Neural progenitor cell (in vitro differentiated cells): Measurements from ENCODE around the gene LRBA. TPM values are rescaled to one million over a fixed set of nuclear protein-coding genes. Genes with fewer than 3 reads are reported as not detected.
"Not testable (repeated sequence)": the region's sequence is repeated elsewhere in the genome, so short reads cannot be mapped to it uniquely, and the experiment has no call there.

Source experiments
- DNase-seq: peaks from one replicate; pipeline ENCODE4 v3.0.0-alpha.2; 2016; ENCODE audit warnings: low spot score
- H2AFZ ChIP-seq: fragments of 200-600 bp; sonication (generic); replicated peaks from 2 replicates; pipeline ENCODE4 v1.6.1; 2016; ENCODE audit warnings: antibody characterized with exemption
- H3F3A ChIP-seq: fragments of 200-600 bp; sonication (generic); 2 replicates; pipeline ENCODE4 v1.6.1; 2016; ENCODE audit warnings: antibody characterized with exemption, low read depth
- H3K27ac ChIP-seq: fragments of 200-600 bp; sonication (generic); 2 replicates; pipeline ENCODE4 v1.5.1; 2016; ENCODE audit warnings: mild to moderate bottlenecking
- H3K27me3 ChIP-seq: fragments of 200-600 bp; sonication (generic); 2 replicates; pipeline ENCODE4 v1.6.1; 2016; ENCODE audit warnings: mild to moderate bottlenecking, moderate library complexity
- H3K36me3 ChIP-seq: fragments of 200-600 bp; sonication (generic); 2 replicates; pipeline ENCODE4 v1.5.1; 2016
- H3K4me1 ChIP-seq: fragments of 200-600 bp; sonication (generic); 2 replicates; pipeline ENCODE4 v1.6.1; 2016; ENCODE audit warnings: mixed run types
- H3K4me2 ChIP-seq: fragments of 200-600 bp; sonication (generic); 2 replicates; pipeline ENCODE4 v1.6.1; 2016
- H3K4me3 ChIP-seq: fragments of 200-600 bp; sonication (generic); 2 replicates; pipeline ENCODE4 v1.5.1; 2016
- H3K79me2 ChIP-seq: fragments of 200-600 bp; sonication (generic); 2 replicates; pipeline ENCODE4 v1.6.1; 2016; ENCODE audit warnings: low read depth
- H3K9ac ChIP-seq: fragments of 200-600 bp; sonication (generic); 2 replicates; pipeline ENCODE4 v1.6.1; 2016
- H3K9me3 ChIP-seq: fragments of 200-600 bp; sonication (generic); 2 replicates; pipeline ENCODE4 v1.5.1; 2016; ENCODE audit warnings: low read depth
- H4K20me1 ChIP-seq: fragments of 200-600 bp; sonication (generic); 2 replicates; pipeline ENCODE4 v1.6.1; 2016; ENCODE audit warnings: low read depth
- H3K27ac Mint-ChIP-seq: 3 replicates; pipeline ENCODE4 v1.8.0; 2021; ENCODE audit warnings: mixed read lengths
- H3K27me3 Mint-ChIP-seq: 2 replicates; pipeline ENCODE4 v1.8.0; 2022; ENCODE audit warnings: low read depth, mild to moderate bottlenecking, inconsistent platforms, moderate library complexity, mixed read lengths; ENCODE audit not compliant: insufficient read depth
- H3K36me3 Mint-ChIP-seq: 3 replicates; pipeline ENCODE4 v1.8.0; 2021; ENCODE audit warnings: mixed read lengths
- H3K4me1 Mint-ChIP-seq: 3 replicates; pipeline ENCODE4 v1.8.0; 2021; ENCODE audit warnings: mixed read lengths
- H3K4me3 Mint-ChIP-seq: 3 replicates; pipeline ENCODE4 v1.8.0; 2021; ENCODE audit warnings: mild to moderate bottlenecking, moderate library complexity, mixed read lengths
- H3K9me3 Mint-ChIP-seq: 3 replicates; pipeline ENCODE4 v1.8.0; 2020; ENCODE audit warnings: mixed read lengths
- CTCF ChIP-seq: fragments of 200-600 bp; sonication (generic); IDR thresholded peaks from 2 replicates; pipeline ENCODE4 v1.5.1; 2017; ENCODE audit warnings: antibody characterized with exemption, mild to moderate bottlenecking
- EZH2 ChIP-seq: fragments of 200-600 bp; sonication (generic); IDR thresholded peaks from 2 replicates; pipeline ENCODE4 v1.6.1; 2017; ENCODE audit warnings: antibody characterized with exemption, mild to moderate bottlenecking, moderate library complexity
- EZH2phosphoT487 ChIP-seq: fragments of 200-600 bp; sonication (generic); IDR thresholded peaks from 2 replicates; pipeline ENCODE4 v1.6.1; 2017; ENCODE audit warnings: antibody characterized with exemption
- total RNA-seq: library from RNA; depleted of rRNA; stranded (reverse); fragments of >200 nt; gene quantifications from 2 replicates; pipeline ENCODE4 v1.2.3, GENCODE V29; 2015; ENCODE audit warnings: low replicate concordance

The LRBA gene
- total RNA-seq, 1 donor from 2014 or later, result 111 TPM

- Histone ChIP-seq H3K9me3 (no peaks in the 10 kb centered on the region), H4K20me1 (peaks cover 4% of the 10 kb centered on the region), H3K4me1 (peaks cover 16% of the 10 kb centered on the region), H3K4me2 (no peak overlapping the region), H3K9ac (no peak overlapping the region), H3K36me3 (peaks cover 4% of the 10 kb centered on the region), H3K27me3 (no peaks in the 10 kb centered on the region), H3F3A (no peaks in the 10 kb centered on the region), H2AFZ (no peak overlapping the region), H3K79me2 (peaks cover 13% of the 10 kb centered on the region), H3K4me3 (no peak overlapping the region), H3K27ac (peak overlapping the region; percentile 10)
- H3K27me3 Mint-ChIP-seq, result no peaks in the 10 kb centered on the region
- no peaks in the 10 kb centered on the region for H3K36me3 Mint-ChIP-seq
- no peak for DNase-seq
- peaks cover 17% of the 10 kb centered on the region for H3K4me1 Mint-ChIP-seq
- TF ChIP-seq EZH2phosphoT487 (no peak), EZH2 (no peak), CTCF (no peak)
- H3K27ac Mint-ChIP-seq, result no peak overlapping the region
- no peaks in the 10 kb centered on the region for H3K9me3 Mint-ChIP-seq
- H3K4me3 Mint-ChIP-seq, result no peak overlapping the region
Observed at GRCh38 chr4:150570862-150571261, 444.2 kb downstream of the LRBA start.

GRCh38 chr4:150569998-150570535 lies 445.0 kb downstream of the LRBA start:
- no peaks in the 10 kb centered on the region for H3K27me3 ChIP-seq
- no peaks in the 10 kb centered on the region for H3K27me3 Mint-ChIP-seq
- H3K79me2 ChIP-seq, result peaks cover 5% of the 10 kb centered on the region
- H3K4me3 ChIP-seq, result no peak overlapping the region
- H4K20me1 ChIP-seq, result peaks cover 4% of the 10 kb centered on the region
- peaks cover under 1% of the 10 kb centered on the region for H3K36me3 Mint-ChIP-seq
- no peak for DNase-seq
- H3K36me3 ChIP-seq, result peaks cover 5% of the 10 kb centered on the region
- TF ChIP-seq EZH2phosphoT487 (no peak), EZH2 (no peak), CTCF (no peak)
- H3K27ac Mint-ChIP-seq, result no peak overlapping the region
- H3F3A ChIP-seq, result no peaks in the 10 kb centered on the region
- no peak overlapping the region for H3K4me2 ChIP-seq
- H2AFZ ChIP-seq, result no peak overlapping the region
- H3K9ac ChIP-seq, result no peak overlapping the region
- peaks cover under 1% of the 10 kb centered on the region for H3K9me3 ChIP-seq
- peaks cover 17% of the 10 kb centered on the region for H3K4me1 Mint-ChIP-seq
- peaks cover under 1% of the 10 kb centered on the region for H3K9me3 Mint-ChIP-seq
- peak overlapping the region; percentile 10 for H3K27ac ChIP-seq
- H3K4me1 ChIP-seq, result peaks cover 16% of the 10 kb centered on the region
- no peak overlapping the region for H3K4me3 Mint-ChIP-seq

- Histone ChIP-seq H3F3A (no peaks in the 10 kb centered on the region), H4K20me1 (peaks cover 4% of the 10 kb centered on the region), H3K79me2 (no peaks in the 10 kb centered on the region), H2AFZ (no peak overlapping the region), H3K4me1 (peaks cover 16% of the 10 kb centered on the region), H3K27me3 (no peaks in the 10 kb centered on the region), H3K36me3 (peaks cover 8% of the 10 kb centered on the region), H3K27ac (no peak overlapping the region), H3K4me2 (no peak overlapping the region), H3K9ac (no peak overlapping the region), H3K4me3 (no peak overlapping the region), H3K9me3 (peaks cover 5% of the 10 kb centered on the region)
- no peak for TF ChIP-seq EZH2
- no peak for DNase-seq
- Mint-ChIP-seq H3K27ac (no peak overlapping the region), H3K4me1 (peaks cover 17% of the 10 kb centered on the region), H3K4me3 (no peak overlapping the region), H3K27me3 (no peaks in the 10 kb centered on the region), H3K36me3 (peaks cover 6% of the 10 kb centered on the region), H3K9me3 (peaks cover 7% of the 10 kb centered on the region)
Observed at GRCh38 chr4:150569384-150569987, 445.6 kb downstream of the LRBA start.

- Histone ChIP-seq H3K27ac (no peak overlapping the region), H3K4me3 (no peak overlapping the region), H3K79me2 (no peaks in the 10 kb centered on the region), H3K9me3 (peaks cover 5% of the 10 kb centered on the region), H3K36me3 (peaks cover 8% of the 10 kb centered on the region), H4K20me1 (no peaks in the 10 kb centered on the region), H3K27me3 (no peaks in the 10 kb centered on the region), H3F3A (no peaks in the 10 kb centered on the region), H3K4me1 (no peaks in the 10 kb centered on the region), H3K9ac (no peak overlapping the region), H3K4me2 (no peak overlapping the region), H2AFZ (no peak overlapping the region)
- Mint-ChIP-seq H3K27me3 (no peaks in the 10 kb centered on the region), H3K36me3 (peaks cover 6% of the 10 kb centered on the region), H3K4me1 (peaks cover 5% of the 10 kb centered on the region), H3K4me3 (no peak overlapping the region), H3K9me3 (peaks cover 18% of the 10 kb centered on the region), H3K27ac (no peak overlapping the region)
- no peak for DNase-seq
- TF ChIP-seq CTCF, result no peak
- TF ChIP-seq EZH2, result no peak
- no peak for TF ChIP-seq EZH2phosphoT487
Observed at GRCh38 chr4:150567070-150567469, 448.0 kb downstream of the LRBA start.

GRCh38 chr4:150564967-150565366 lies 450.1 kb downstream of the LRBA start:
- H3K4me2 ChIP-seq, H3K9ac ChIP-seq, H3K27ac ChIP-seq, H3K9me3 ChIP-seq, H3K79me2 ChIP-seq, H3K36me3 Mint-ChIP-seq, H3K27me3 Mint-ChIP-seq, H3K4me1 Mint-ChIP-seq, H2AFZ ChIP-seq, DNase-seq, H3K4me3 Mint-ChIP-seq, H3K27ac Mint-ChIP-seq, H4K20me1 ChIP-seq, H3K27me3 ChIP-seq, H3K4me3 ChIP-seq, H3K36me3 ChIP-seq, H3K4me1 ChIP-seq: not testable (repeated sequence)
- peaks cover 12% of the 10 kb centered on the region for H3F3A ChIP-seq
- H3K9me3 Mint-ChIP-seq, result peaks cover 18% of the 10 kb centered on the region
